HCT116 (cell line): Measurements from ENCODE around the gene BRIP1. TPM values are rescaled to one million over a fixed set of nuclear protein-coding genes. Genes with fewer than 3 reads are reported as not detected.

Experiments
- ATAC-seq: fragments of 200-7000 bp; cut with Tn5 transposase; 2 replicates; pipeline ENCODE4 v1.9.1; 2020; ENCODE audit warnings: mild to moderate bottlenecking, moderate library complexity
- BruUV-seq: library from RNA; stranded (reverse); fragments of 400-500 nt; replicated peaks from 2 replicates; lab custom pipeline; 2021; lab: Mats Ljungman, UMichigan
- CTCF ChIA-PET: fragments of 300-600 bp; sonication (Branson Sonifier 250); formaldehyde crosslinking; loops from one replicate; lab custom pipeline; 2021; ENCODE audit warnings: antibody characterized with exemption; lab: Charles Lee
- POLR2A ChIA-PET: fragments of 300-600, 350-600 bp; sonication (Branson Sonifier 250); formaldehyde crosslinking; loops from one replicate; lab custom pipeline; 2021; ENCODE audit warnings: antibody characterized with exemption; lab: Charles Lee
- RAD21 ChIA-PET, 2 experiments: fragments of 300-600 bp; sonication (Branson Sonifier 250); formaldehyde crosslinking; loops; one replicate each; lab custom pipeline; 2023; ENCODE audit warnings: low total read pairs in 2 of 2; ENCODE audit not compliant: uncharacterized antibody in 2 of 2, unreplicated experiment in 2 of 2, low non-redundant PET in 1 of 2; lab: Charles Lee
- DNase-seq: peaks from one replicate; pipeline ENCODE4 v3.0.0-alpha.2; 2010; ENCODE audit warnings: low read depth, low spot score
- H2AFZ ChIP-seq: fragments of 200-600 bp; shearing (Covaris generic), sonication (generic); 2 replicates; pipeline ENCODE4 v1.6.1; 2017; ENCODE audit warnings: low read depth, mixed run types, mixed read lengths, antibody characterized with exemption, low read length; ENCODE audit not compliant: poor library complexity, severe bottlenecking
- H3K27ac ChIP-seq: 2 replicates; pipeline ENCODE4 v1.5.1; 2012; ENCODE audit warnings: low read depth, low read length
- H3K27me3 ChIP-seq: fragments of 200-600 bp; sonication (generic); 2 replicates; pipeline ENCODE4 v1.6.1; 2016; ENCODE audit warnings: mixed run types, low read length, mixed read lengths; ENCODE audit not compliant: insufficient read depth
- H3K36me3 ChIP-seq, 2 experiments: fragments of 200-500 bp in 1 of 2; fragments of 200-600 bp in 1 of 2; sonication (Bioruptor generic) in 1 of 2; sonication (generic) in 1 of 2; 2 replicates each; pipeline versions ENCODE4 v1.5.1 to v1.6.1; 2014 to 2016; ENCODE audit warnings: low read length in 2 of 2, inconsistent platforms in 1 of 2, mixed read lengths in 1 of 2, mixed run types in 1 of 2; ENCODE audit not compliant: insufficient read depth in 2 of 2, control insufficient read depth in 1 of 2
- H3K4me1 ChIP-seq, 2 experiments: fragments of 200-600 bp in 1 of 2; sonication (generic) in 1 of 2; 2 replicates each; pipeline versions ENCODE4 v1.5.1 to v1.6.1; 2012 to 2017; ENCODE audit warnings: low read length in 2 of 2, inconsistent platforms in 1 of 2, mild to moderate bottlenecking in 1 of 2, mixed read lengths in 1 of 2, mixed run types in 1 of 2, moderate library complexity in 1 of 2; ENCODE audit not compliant: insufficient read depth in 2 of 2, control insufficient read depth in 1 of 2
- H3K4me2 ChIP-seq: fragments of 200-600 bp; sonication (generic); 2 replicates; pipeline ENCODE4 v1.6.1; 2017; ENCODE audit warnings: mixed run types, low read length, mixed read lengths
- H3K4me3 ChIP-seq, 2 experiments: fragments of 200-600 bp in 1 of 2; sonication (generic) in 1 of 2; replicated peaks in 1 of 2; 2 replicates each; pipeline ENCODE4 v1.5.1; 2011 to 2016; ENCODE audit warnings: low read length in 2 of 2, control low read depth in 1 of 2, low read depth in 1 of 2, mild to moderate bottlenecking in 1 of 2, mixed read lengths in 1 of 2, mixed run types in 1 of 2
- H3K79me2 ChIP-seq: fragments of 200-600 bp; sonication (generic); 2 replicates; pipeline ENCODE4 v1.6.1; 2017; ENCODE audit warnings: mild to moderate bottlenecking, mixed run types, low read length, moderate library complexity, mixed read lengths; ENCODE audit not compliant: insufficient read depth
- H3K9ac ChIP-seq: fragments of 200-600 bp; sonication (generic); 2 replicates; pipeline ENCODE4 v1.6.1; 2016; ENCODE audit warnings: low read length, mixed read lengths
- H3K9me2 ChIP-seq: fragments of 200-600 bp; sonication (generic), shearing (Covaris generic); 2 replicates; pipeline ENCODE4 v1.6.1; 2017; ENCODE audit warnings: mixed run types, mild to moderate bottlenecking, moderate library complexity; ENCODE audit not compliant: insufficient read depth
- H3K9me3 ChIP-seq, 2 experiments: fragments of 200-500 bp in 1 of 2; fragments of 200-600 bp in 1 of 2; sonication (Bioruptor generic) in 1 of 2; sonication (generic) in 1 of 2; 2 replicates each; pipeline ENCODE4 v1.6.1; 2014 to 2017; ENCODE audit warnings: low read length in 2 of 2, mixed read lengths in 2 of 2, inconsistent platforms in 1 of 2, low read depth in 1 of 2, mild to moderate bottlenecking in 1 of 2, mixed run types in 1 of 2, moderate library complexity in 1 of 2; ENCODE audit not compliant: control insufficient read depth in 1 of 2, insufficient read depth in 1 of 2
- H4K20me1 ChIP-seq: fragments of 200-600 bp; sonication (generic), shearing (Covaris generic); 2 replicates; pipeline ENCODE4 v1.6.1; 2017; ENCODE audit warnings: mixed run types, mild to moderate bottlenecking, moderate library complexity; ENCODE audit not compliant: insufficient read depth
- CBX3 ChIP-seq: IDR thresholded peaks from 2 replicates; pipeline ENCODE4 v1.6.1; 2012; ENCODE audit warnings: low read depth
- CEBPB ChIP-seq: IDR thresholded peaks from 2 replicates; pipeline ENCODE4 v1.6.1; 2012; ENCODE audit warnings: low read depth
- EGR1 ChIP-seq: IDR thresholded peaks from 2 replicates; pipeline ENCODE4 v1.6.1; 2012; ENCODE audit warnings: low read depth
- ELF1 ChIP-seq: IDR thresholded peaks from 2 replicates; pipeline ENCODE4 v1.6.1; 2012; ENCODE audit warnings: low read depth, borderline replicate concordance
- EZH2 ChIP-seq: fragments of 200-600 bp; sonication (generic); IDR thresholded peaks from 2 replicates; pipeline ENCODE4 v1.6.1; 2017; ENCODE audit warnings: antibody characterized with exemption, mixed run types
- FOSL1 ChIP-seq: IDR thresholded peaks from 2 replicates; pipeline ENCODE4 v1.6.1; 2012; ENCODE audit warnings: low read depth
- JUND ChIP-seq: IDR thresholded peaks from 2 replicates; pipeline ENCODE4 v1.6.1; 2012
- POLR2A ChIP-seq: IDR thresholded peaks from 2 replicates; pipeline ENCODE4 v1.7.0; 2011; ENCODE audit warnings: borderline replicate concordance; ENCODE audit not compliant: insufficient read depth, insufficient read length; ENCODE audit errors: extremely low read depth
- POLR2AphosphoS5 ChIP-seq: IDR thresholded peaks from 2 replicates; pipeline ENCODE4 v1.6.1; 2011; ENCODE audit warnings: mild to moderate bottlenecking, low read depth, low read length, moderate library complexity
- RAD21 ChIP-seq: IDR thresholded peaks from 2 replicates; pipeline ENCODE4 v1.6.1; 2012; ENCODE audit warnings: low read depth, mild to moderate bottlenecking
- SIN3A ChIP-seq: IDR thresholded peaks from 2 replicates; pipeline ENCODE4 v1.6.1; 2012; ENCODE audit warnings: low read depth
- SRF ChIP-seq: IDR thresholded peaks from 2 replicates; pipeline ENCODE4 v1.6.1; 2012; ENCODE audit warnings: low read depth
- TCF7L2 ChIP-seq: IDR thresholded peaks from 2 replicates; pipeline ENCODE4 v1.7.0; 2011; ENCODE audit warnings: borderline replicate concordance, inconsistent platforms; ENCODE audit not compliant: insufficient read depth, insufficient read length; ENCODE audit errors: extremely low read depth
- YY1 ChIP-seq: IDR thresholded peaks from 2 replicates; pipeline ENCODE4 v1.6.1; 2011; ENCODE audit warnings: low read length, low read depth, moderate library complexity, mild to moderate bottlenecking; ENCODE audit not compliant: insufficient replicate concordance; ENCODE audit errors: extremely low read depth
- ZBTB33 ChIP-seq: IDR thresholded peaks from 2 replicates; pipeline ENCODE4 v1.6.1; 2011; ENCODE audit warnings: mild to moderate bottlenecking, low read length, moderate library complexity; ENCODE audit not compliant: insufficient replicate concordance; ENCODE audit errors: extremely low read depth
- ZFX ChIP-seq: fragments of 450-650 bp; IDR thresholded peaks from 2 replicates; pipeline ENCODE4 v1.6.1; 2017
- ZNF274 ChIP-seq: fragments of 200-500 bp; sonication (Bioruptor generic); IDR thresholded peaks from 2 replicates; pipeline ENCODE4 v1.6.1; 2014; ENCODE audit warnings: mild to moderate bottlenecking, low read depth, low read length, inconsistent platforms
- intact Hi-C: fragments of 100-400 bp; cut with micrococcal nuclease; formaldehyde crosslinking; loops from 2 replicates; pipeline ENCODE4 v1.10.0; 2022
- total RNA-seq: library from RNA; stranded (reverse); gene quantifications from one replicate; pipeline ENCODE4 v1.2.1, GENCODE V29; 2021; ENCODE audit not compliant: unreplicated experiment

Gene BRIP1
- total RNA-seq, 1 experiment from 2014 or later: 22.2 TPM

GRCh38 chr17:61828694-61829093, 34.6 kb downstream of the BRIP1 start:
- Histone ChIP-seq H3K4me3 (no peak overlapping the region), H3K9ac (no peak overlapping the region), H3K9me2 (no peaks in the 10 kb centered on the region), H3K27me3 (no peaks in the 10 kb centered on the region), H3K27ac (no peak overlapping the region), H3K79me2 (peaks cover 24% of the 10 kb centered on the region), H3K4me2 (no peak overlapping the region), H3K9me3 (peaks cover 0 to 4% of the 10 kb centered on the region in 2 experiments; a peak in 1 of 4 replicates), H2AFZ (no peak overlapping the region), H3K36me3 (peaks cover 0 to 14% of the 10 kb centered on the region in 2 experiments; a peak in 2 of 4 replicates), H4K20me1 (no peaks in the 10 kb centered on the region), H3K4me1 (peaks cover 6 to 10% of the 10 kb centered on the region in 2 experiments)
- no peak for DNase-seq
- ChIA-PET CTCF (interaction anchor here (0.9 kb wide), 1 partner anchor 245 kb away, joined by 3 read pairs; no protein-coding TSS in a partner anchor), POLR2A (no interaction called here), RAD21 (no interaction called here)
- TF ChIP-seq CEBPB (no peak), YY1 (no peak), EGR1 (no peak), SRF (no peak), TCF7L2 (no peak), FOSL1 (no peak), EZH2 (no peak)
- intact Hi-C loops: no loop called here
- ATAC-seq: no peak
- BruUV-seq: no TSS peak

- no TSS peak for BruUV-seq
- no peak for DNase-seq
- POLR2A ChIA-PET: no interaction called here
- CTCF ChIA-PET: no interaction called here
- no peak overlapping the region for H3K27ac ChIP-seq
- peaks cover 0 to 14% of the 10 kb centered on the region in 2 experiments; a peak in 2 of 4 replicates for H3K36me3 ChIP-seq
- no peak overlapping the region for H3K4me2 ChIP-seq
- no peaks in the 10 kb centered on the region for H4K20me1 ChIP-seq
- no peak for ATAC-seq
- H3K9me3 ChIP-seq: peaks cover 0 to 4% of the 10 kb centered on the region in 2 experiments; a peak in 1 of 4 replicates
- H3K4me1 ChIP-seq: peaks cover 0 to under 1% of the 10 kb centered on the region in 2 experiments; a peak in 2 of 4 replicates
- H3K4me3 ChIP-seq: no peak overlapping the region
- H3K79me2 ChIP-seq: peaks cover 24% of the 10 kb centered on the region
- intact Hi-C loops: no loop called here
- RAD21 ChIA-PET: no interaction called here
- H3K27me3 ChIP-seq: no peaks in the 10 kb centered on the region
- no peak overlapping the region for H3K9ac ChIP-seq
- no peaks in the 10 kb centered on the region for H3K9me2 ChIP-seq
- no peak overlapping the region for H2AFZ ChIP-seq
- TF ChIP-seq JUND: no peak
- no peak for TF ChIP-seq ZFX
- no peak for TF ChIP-seq ELF1
- no peak for TF ChIP-seq POLR2AphosphoS5
- no peak for TF ChIP-seq TCF7L2
- no peak for TF ChIP-seq SRF
- TF ChIP-seq POLR2A: no peak
- no peak for TF ChIP-seq ZBTB33
- TF ChIP-seq SIN3A: no peak
- TF ChIP-seq CBX3: no peak
- no peak for TF ChIP-seq RAD21
- no peak for TF ChIP-seq ZNF274
Observed at GRCh38 chr17:61827649-61828395, 35.5 kb downstream of the BRIP1 start.
